DND-41 (cell line): ENCODE results near the gene ELL.
A peak's percentile ranks its signal among the peaks of the same experiment; 100 is the strongest.

Experiments used
- ATAC-seq: fragments of 200-7000 bp; cut with Tn5 transposase; 3 replicates; pipeline ENCODE4 v1.9.1; 2021; ENCODE audit warnings: low read depth; ENCODE audit not compliant: insufficient read depth
- DNase-seq: peaks from one replicate; pipeline ENCODE4 v3.0.0-alpha.2; 2020
- H2AFZ ChIP-seq: 2 replicates; pipeline ENCODE4 v1.6.0; 2012; ENCODE audit warnings: low read depth, low read length
- H3K27ac ChIP-seq: 2 replicates; pipeline ENCODE4 v1.5.1; 2012; ENCODE audit warnings: low read length, inconsistent platforms
- H3K27me3 ChIP-seq: fragments of 200-600 bp; sonication (generic); 2 replicates; pipeline ENCODE4 v1.6.0; 2012; ENCODE audit warnings: low read length, mild to moderate bottlenecking, inconsistent platforms; ENCODE audit not compliant: insufficient read depth, poor library complexity
- H3K36me3 ChIP-seq: 2 replicates; pipeline ENCODE4 v1.5.1; 2012; ENCODE audit warnings: low read length, inconsistent platforms; ENCODE audit not compliant: insufficient read depth
- H3K4me1 ChIP-seq: 2 replicates; pipeline ENCODE4 v1.5.1; 2012; ENCODE audit warnings: mild to moderate bottlenecking, low read length; ENCODE audit not compliant: insufficient read depth
- H3K4me2 ChIP-seq: 2 replicates; pipeline ENCODE4 v1.6.0; 2012; ENCODE audit warnings: mild to moderate bottlenecking, moderate library complexity, low read length, inconsistent platforms; ENCODE audit not compliant: insufficient read depth
- H3K4me3 ChIP-seq, 2 experiments: fragments of 200-600 bp in 1 of 2; shearing (Covaris generic) in 1 of 2; 2 replicates each; pipeline ENCODE4 v1.5.1; 2012 to 2016; ENCODE audit warnings: inconsistent platforms in 2 of 2, low read length in 2 of 2, mild to moderate bottlenecking in 2 of 2, low read depth in 1 of 2, moderate library complexity in 1 of 2
- H3K79me2 ChIP-seq: 2 replicates; pipeline ENCODE4 v1.6.0; 2012; ENCODE audit warnings: low read length, inconsistent platforms; ENCODE audit not compliant: insufficient read depth
- H3K9ac ChIP-seq: 2 replicates; pipeline ENCODE4 v1.6.0; 2012; ENCODE audit warnings: low read depth, mild to moderate bottlenecking, inconsistent platforms, low read length, moderate library complexity
- H3K9me3 ChIP-seq: 2 replicates; pipeline ENCODE4 v1.5.1; 2012; ENCODE audit warnings: low read length, moderate library complexity, mild to moderate bottlenecking, inconsistent platforms; ENCODE audit not compliant: insufficient read depth, severe bottlenecking
- H4K20me1 ChIP-seq: 2 replicates; pipeline ENCODE4 v1.6.0; 2012; ENCODE audit warnings: low read length; ENCODE audit not compliant: insufficient read depth
- EZH2 ChIP-seq: IDR thresholded peaks from 3 replicates; pipeline ENCODE4 v1.6.1; 2012; ENCODE audit warnings: borderline replicate concordance, low read depth, mild to moderate bottlenecking, moderate library complexity, low read length, inconsistent platforms; ENCODE audit not compliant: severe bottlenecking
- TF ChIP-seq, protein P1 (sequence below): IDR thresholded peaks from 2 replicates; pipeline ENCODE4 v1.5.1; 2012; ENCODE audit warnings: borderline replicate concordance, low read length, moderate library complexity, mild to moderate bottlenecking; ENCODE audit not compliant: poor library complexity, severe bottlenecking; ENCODE audit errors: extremely low read depth

Gene ELL

DNA sequence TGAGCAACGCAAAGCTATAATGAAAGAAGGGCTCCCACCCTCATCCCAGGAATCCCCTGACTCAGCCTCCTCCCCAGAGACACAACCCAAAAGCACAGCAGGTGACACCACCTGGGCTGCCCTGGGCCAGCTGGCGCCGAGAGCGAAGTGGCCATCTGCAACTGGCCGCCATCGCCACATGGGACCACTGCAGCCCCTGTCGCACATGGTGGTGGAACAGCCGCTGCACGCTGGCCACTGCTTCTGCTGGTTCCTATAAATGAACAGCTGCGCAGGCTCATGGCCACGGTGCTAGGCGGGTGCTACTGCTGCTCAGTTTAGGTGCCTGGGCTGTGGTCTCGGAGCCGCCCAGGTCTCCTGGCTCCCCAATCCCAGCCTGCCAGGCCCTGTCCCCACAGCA is 72.3 kb downstream of the ELL start:
- no peaks in the 10 kb centered on the region for H3K4me1 ChIP-seq
- TF ChIP-seq, protein P1, sequence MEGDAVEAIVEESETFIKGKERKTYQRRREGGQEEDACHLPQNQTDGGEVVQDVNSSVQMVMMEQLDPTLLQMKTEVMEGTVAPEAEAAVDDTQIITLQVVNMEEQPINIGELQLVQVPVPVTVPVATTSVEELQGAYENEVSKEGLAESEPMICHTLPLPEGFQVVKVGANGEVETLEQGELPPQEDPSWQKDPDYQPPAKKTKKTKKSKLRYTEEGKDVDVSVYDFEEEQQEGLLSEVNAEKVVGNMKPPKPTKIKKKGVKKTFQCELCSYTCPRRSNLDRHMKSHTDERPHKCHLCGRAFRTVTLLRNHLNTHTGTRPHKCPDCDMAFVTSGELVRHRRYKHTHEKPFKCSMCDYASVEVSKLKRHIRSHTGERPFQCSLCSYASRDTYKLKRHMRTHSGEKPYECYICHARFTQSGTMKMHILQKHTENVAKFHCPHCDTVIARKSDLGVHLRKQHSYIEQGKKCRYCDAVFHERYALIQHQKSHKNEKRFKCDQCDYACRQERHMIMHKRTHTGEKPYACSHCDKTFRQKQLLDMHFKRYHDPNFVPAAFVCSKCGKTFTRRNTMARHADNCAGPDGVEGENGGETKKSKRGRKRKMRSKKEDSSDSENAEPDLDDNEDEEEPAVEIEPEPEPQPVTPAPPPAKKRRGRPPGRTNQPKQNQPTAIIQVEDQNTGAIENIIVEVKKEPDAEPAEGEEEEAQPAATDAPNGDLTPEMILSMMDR: peak; percentile 1
- TF ChIP-seq EZH2: no peak
- peaks cover 70% of the 10 kb centered on the region for H3K36me3 ChIP-seq
- no peak overlapping the region for H3K4me3 ChIP-seq
- ATAC-seq (no peak), DNase-seq (no peak)
- H3K9ac ChIP-seq: no peak overlapping the region
- H3K4me2 ChIP-seq: no peak overlapping the region
- no peaks in the 10 kb centered on the region for H3K9me3 ChIP-seq
- H3K79me2 ChIP-seq: no peaks in the 10 kb centered on the region
- H4K20me1 ChIP-seq: peaks cover 29% of the 10 kb centered on the region
- H2AFZ ChIP-seq: no peak overlapping the region
- H3K27me3 ChIP-seq: no peaks in the 10 kb centered on the region
- no peak overlapping the region for H3K27ac ChIP-seq

DNA sequence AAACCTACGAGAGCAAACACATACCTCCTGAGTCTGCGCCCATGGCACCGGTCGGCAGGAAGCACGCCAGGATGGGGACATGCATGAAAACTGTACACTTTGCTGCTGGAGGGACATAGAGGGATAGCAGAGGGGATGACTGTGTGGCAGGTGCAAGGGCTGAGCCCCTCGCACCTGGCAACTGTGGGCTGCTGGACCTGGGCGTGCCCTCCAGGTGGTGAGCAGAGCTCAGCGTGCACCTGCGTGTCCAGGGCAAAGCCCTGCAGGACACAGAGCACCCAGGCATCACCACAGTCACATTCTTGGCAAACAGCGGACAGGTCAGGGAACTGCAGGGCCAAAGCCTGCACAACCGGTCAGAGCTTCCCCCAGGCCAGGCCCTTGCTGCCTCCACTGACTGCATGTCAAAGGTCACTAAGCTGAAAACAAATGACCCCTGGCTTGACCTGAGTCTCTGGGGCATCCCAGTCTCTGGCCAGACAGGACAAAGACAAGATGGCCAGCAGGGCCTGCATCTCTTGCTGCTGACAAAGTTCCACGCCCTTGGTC is 75.0 kb downstream of the ELL start:
- ATAC-seq: no peak
- TF ChIP-seq, protein P1: no peak
- no peak for TF ChIP-seq EZH2
- DNase-seq: no peak
- Histone ChIP-seq H2AFZ (no peak overlapping the region), H3K4me2 (no peak overlapping the region), H3K27ac (no peak overlapping the region), H3K36me3 (peaks cover 81% of the 10 kb centered on the region), H3K79me2 (no peaks in the 10 kb centered on the region), H3K4me1 (no peaks in the 10 kb centered on the region), H3K4me3 (no peak overlapping the region), H3K9ac (no peak overlapping the region), H4K20me1 (peaks cover 35% of the 10 kb centered on the region), H3K27me3 (no peaks in the 10 kb centered on the region), H3K9me3 (no peaks in the 10 kb centered on the region)

DNA sequence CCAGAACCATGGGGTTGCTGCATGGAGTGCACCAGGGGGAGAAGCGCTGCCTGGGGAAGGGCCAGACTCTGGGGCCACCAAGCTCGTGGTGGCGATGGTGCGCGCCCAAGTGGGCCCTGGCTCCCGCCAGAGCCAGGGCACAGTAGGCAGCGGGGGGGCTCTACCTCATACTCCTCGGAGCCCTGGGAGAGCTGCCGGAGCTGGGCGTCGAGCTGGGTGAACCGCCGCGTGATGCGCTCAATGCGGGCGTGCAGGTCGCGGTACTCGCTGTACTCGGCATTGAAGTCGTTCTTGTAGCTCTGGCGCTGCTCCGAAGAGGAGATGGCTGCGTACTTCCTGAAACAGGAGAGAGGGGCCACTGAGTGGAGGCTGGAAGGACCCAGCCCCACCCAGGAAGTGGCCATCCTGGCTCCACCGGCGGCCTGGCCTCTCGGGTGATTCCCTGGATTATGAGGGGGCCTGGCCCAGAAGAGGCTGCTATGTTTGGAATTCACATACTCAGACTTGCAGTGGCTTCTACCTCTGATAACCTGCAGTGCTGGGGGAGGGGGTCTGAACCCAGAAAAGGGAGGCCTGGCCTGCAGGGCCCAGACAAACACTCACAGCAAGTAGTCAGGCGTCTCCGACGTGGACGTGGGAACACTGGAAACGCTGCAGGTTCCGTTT is 75.6 kb downstream of the ELL start:
- Histone ChIP-seq H3K27me3 (no peaks in the 10 kb centered on the region), H3K36me3 (peaks cover 75% of the 10 kb centered on the region), H3K79me2 (no peaks in the 10 kb centered on the region), H3K4me3 (no peak overlapping the region), H2AFZ (no peak overlapping the region), H3K27ac (no peak overlapping the region), H3K9ac (no peak overlapping the region), H3K9me3 (no peaks in the 10 kb centered on the region), H4K20me1 (peaks cover 38% of the 10 kb centered on the region), H3K4me1 (no peaks in the 10 kb centered on the region), H3K4me2 (no peak overlapping the region)
- ATAC-seq (no peak), DNase-seq (no peak)
- TF ChIP-seq, protein P1: no peak
- no peak for TF ChIP-seq EZH2
